MM.1S (cell line): ENCODE measurements around the gene FN3K.

ENCODE experiments used
- DNase-seq: peaks from one replicate; pipeline ENCODE4 v3.0.0-alpha.2; 2015
- H2AFZ ChIP-seq: fragments of 300-600 bp; sonication (generic); 2 replicates; pipeline ENCODE4 v1.6.0; 2016; ENCODE audit warnings: antibody characterized with exemption, low read length
- H3F3A ChIP-seq: fragments of 300-600 bp; sonication (generic); 2 replicates; pipeline ENCODE4 v1.6.1; 2016; ENCODE audit warnings: mild to moderate bottlenecking, antibody characterized with exemption, low read length, moderate library complexity, mixed read lengths; ENCODE audit not compliant: insufficient read depth
- H3K27ac ChIP-seq: fragments of 300-600 bp; sonication (generic); 2 replicates; pipeline ENCODE4 v1.5.1; 2016; ENCODE audit warnings: mild to moderate bottlenecking, low read length
- H3K27me3 ChIP-seq: fragments of 300-600 bp; sonication (generic); replicated peaks from 2 replicates; pipeline ENCODE4 v1.6.0; 2016; ENCODE audit warnings: low read length; ENCODE audit not compliant: insufficient read depth
- H3K36me3 ChIP-seq: fragments of 300-600 bp; sonication (generic); replicated peaks from 2 replicates; pipeline ENCODE4 v1.6.1; 2016; ENCODE audit warnings: mild to moderate bottlenecking, low read length, mixed read lengths; ENCODE audit not compliant: insufficient read depth
- H3K4me1 ChIP-seq: fragments of 300-600 bp; sonication (generic); 2 replicates; pipeline ENCODE4 v1.6.1; 2016; ENCODE audit warnings: low read length, mixed read lengths
- H3K4me2 ChIP-seq: fragments of 300-600 bp; sonication (generic); 2 replicates; pipeline ENCODE4 v1.6.0; 2016; ENCODE audit warnings: low read depth, low read length
- H3K4me3 ChIP-seq: fragments of 300-600 bp; sonication (generic); 2 replicates; pipeline ENCODE4 v1.5.1; 2016; ENCODE audit warnings: low read length, mixed read lengths
- H3K79me2 ChIP-seq: fragments of 300-600 bp; sonication (generic); 2 replicates; pipeline ENCODE4 v1.6.1; 2016; ENCODE audit warnings: mixed run types, low read length, mixed read lengths
- H3K9ac ChIP-seq: fragments of 300-600 bp; sonication (generic); 2 replicates; pipeline ENCODE4 v1.6.1; 2016; ENCODE audit warnings: low read length, mixed read lengths
- H3K9me2 ChIP-seq: fragments of 300-600 bp; sonication (generic); replicated peaks from 2 replicates; pipeline ENCODE4 v1.6.1; 2016; ENCODE audit warnings: mild to moderate bottlenecking, low read length, mixed read lengths; ENCODE audit not compliant: insufficient read depth
- H3K9me3 ChIP-seq: fragments of 300-600 bp; sonication (generic); replicated peaks from 2 replicates; pipeline ENCODE4 v1.6.1; 2016; ENCODE audit warnings: mild to moderate bottlenecking, low read length, mixed read lengths; ENCODE audit not compliant: insufficient read depth
- H4K20me1 ChIP-seq: fragments of 300-600 bp; sonication (generic); 2 replicates; pipeline ENCODE4 v1.6.1; 2016; ENCODE audit warnings: mild to moderate bottlenecking, low read length, moderate library complexity, mixed read lengths; ENCODE audit not compliant: insufficient read depth
- CTCF ChIP-seq: fragments of 300-600 bp; sonication (generic); IDR thresholded peaks from 2 replicates; pipeline ENCODE4 v1.5.1; 2016; ENCODE audit warnings: antibody characterized with exemption, low read length, mixed read lengths
- EZH2 ChIP-seq: fragments of 300-600 bp; sonication (generic); optimal IDR thresholded peaks from 2 replicates; pipeline ENCODE3; 2017; ENCODE audit warnings: low read depth, mild to moderate bottlenecking, antibody characterized with exemption, low read length, mixed read lengths
- EZH2phosphoT487 ChIP-seq: fragments of 300-600 bp; sonication (generic); IDR thresholded peaks from 2 replicates; pipeline ENCODE4 v1.6.1; 2018; ENCODE audit warnings: antibody characterized with exemption, low read length

The FN3K gene

GRCh38 chr17:82729479-82730260, 5.7 kb upstream of the FN3K start:
- no peak overlapping the region for H3K27ac ChIP-seq
- no peak overlapping the region for H2AFZ ChIP-seq
- H3K4me3 ChIP-seq, result no peak overlapping the region
- no peaks in the 10 kb centered on the region; the same call in 1 of the 2 replicates for H3K36me3 ChIP-seq
- no peaks in the 10 kb centered on the region for H4K20me1 ChIP-seq
- no peaks in the 10 kb centered on the region for H3K9me2 ChIP-seq
- H3K4me2 ChIP-seq, result no peak overlapping the region
- no peak overlapping the region for H3K9ac ChIP-seq
- H3K27me3 ChIP-seq, result no peaks in the 10 kb centered on the region
- no peaks in the 10 kb centered on the region for H3K4me1 ChIP-seq
- no peaks in the 10 kb centered on the region for H3K79me2 ChIP-seq
- TF ChIP-seq EZH2phosphoT487 (no peak), EZH2 (no peak), CTCF (no peak)
- H3K9me3 ChIP-seq, result no peaks in the 10 kb centered on the region
- no peaks in the 10 kb centered on the region for H3F3A ChIP-seq
- no peak for DNase-seq

- H3K9ac ChIP-seq, result no peak overlapping the region
- no peaks in the 10 kb centered on the region for H4K20me1 ChIP-seq
- no peaks in the 10 kb centered on the region for H3K27me3 ChIP-seq
- H3K4me1 ChIP-seq, result no peaks in the 10 kb centered on the region
- H3K4me2 ChIP-seq, result no peak overlapping the region
- no peak overlapping the region for H3K27ac ChIP-seq
- H3K4me3 ChIP-seq, result no peak overlapping the region
- TF ChIP-seq EZH2 (no peak), EZH2phosphoT487 (no peak), CTCF (no peak)
- H3K36me3 ChIP-seq, result no peaks in the 10 kb centered on the region
- H2AFZ ChIP-seq, result no peak overlapping the region
- no peaks in the 10 kb centered on the region for H3K9me3 ChIP-seq
- no peaks in the 10 kb centered on the region for H3K9me2 ChIP-seq
- H3F3A ChIP-seq, result no peaks in the 10 kb centered on the region
- DNase-seq, result no peak
- no peaks in the 10 kb centered on the region for H3K79me2 ChIP-seq
These were observed 3.2 kb upstream of the FN3K start for GRCh38 chr17:82732118-82732743.

- H3K36me3 ChIP-seq, result no peaks in the 10 kb centered on the region
- H3K79me2 ChIP-seq, result no peaks in the 10 kb centered on the region
- no peaks in the 10 kb centered on the region for H3K27me3 ChIP-seq
- H3K9me2 ChIP-seq, result no peaks in the 10 kb centered on the region
- H3K4me3 ChIP-seq, result no peak overlapping the region
- no peak overlapping the region for H3K4me2 ChIP-seq
- no peak overlapping the region for H3K27ac ChIP-seq
- no peaks in the 10 kb centered on the region for H4K20me1 ChIP-seq
- no peak overlapping the region for H2AFZ ChIP-seq
- H3F3A ChIP-seq, result no peaks in the 10 kb centered on the region
- H3K9ac ChIP-seq, result no peak overlapping the region
- H3K4me1 ChIP-seq, result no peaks in the 10 kb centered on the region
- no peak for DNase-seq
- H3K9me3 ChIP-seq, result no peaks in the 10 kb centered on the region
- TF ChIP-seq CTCF (no peak), EZH2 (no peak), EZH2phosphoT487 (no peak)
These were observed 1.2 kb downstream of the FN3K start for GRCh38 chr17:82736511-82737185.
